Measurements from ENCODE around the gene TPD52L3.

Gene TPD52L3

GRCh38 chr9:6328103-6328502 is at the start of gene TPD52L3:
Gene TPD52L3, plus strand, starts transcription at chr9:6328375. Its CDS starts 221 bp downstream, at chr9:6328596.
- DNase-seq (ENCODE audit: insufficient read length, low spot score) (no peak), FAIRE-seq (no peak)

GRCh38 chr9:6301858-6302257 is 26.3 kb upstream of the TPD52L3 start:
- FAIRE-seq (no peak), DNase-seq (ENCODE audit: insufficient read length, low spot score) (no peak)

GRCh38 chr9:6302417-6302816 is 25.8 kb upstream of the TPD52L3 start:
- no peak for FAIRE-seq
- no peak for DNase-seq (ENCODE audit: insufficient read length, low spot score)

GRCh38 chr9:6304232-6304631 is 23.9 kb upstream of the TPD52L3 start:
- DNase-seq (ENCODE audit: insufficient read length, low spot score) (no peak), FAIRE-seq (no peak)

- DNase-seq (ENCODE audit: insufficient read length, low spot score) = no peak
- FAIRE-seq = peak; percentile 87
Measured at GRCh38 chr9:6305954-6306563, 22.1 kb upstream of the TPD52L3 start.

GRCh38 chr9:6307551-6308096 is 20.6 kb upstream of the TPD52L3 start:
- DNase-seq (ENCODE audit: insufficient read length, low spot score) (no peak), FAIRE-seq (no peak)

GRCh38 chr9:6330958-6331634 is 2.9 kb downstream of the TPD52L3 start:
- no peak for DNase-seq (ENCODE audit: insufficient read length, low spot score)
- FAIRE-seq = no peak

GRCh38 chr9:6334305-6334704 is 6.1 kb downstream of the TPD52L3 start:
- DNase-seq (ENCODE audit: insufficient read length, low spot score) (no peak), FAIRE-seq (peak; percentile 4)

- DNase-seq (ENCODE audit: insufficient read length, low spot score) = no peak
- FAIRE-seq = peak; percentile 8
Measured at GRCh38 chr9:6348766-6349165, 20.6 kb downstream of the TPD52L3 start.

- no peak for DNase-seq (ENCODE audit: insufficient read length, low spot score)
Measured at GRCh38 chr9:6351737-6352136, 23.6 kb downstream of the TPD52L3 start.

GRCh38 chr9:6354072-6354686 is 26.0 kb downstream of the TPD52L3 start:
- DNase-seq (ENCODE audit: insufficient read length, low spot score) = peak; percentile 56

More at GRCh38 chr9:6351737-6352136, 23.6 kb downstream of the TPD52L3 start:
- no peak for FAIRE-seq

GRCh38 chr9:6355728-6356127 is 27.6 kb downstream of the TPD52L3 start:
- FAIRE-seq = no peak
- no peak for DNase-seq (ENCODE audit: insufficient read length, low spot score)

More at GRCh38 chr9:6354072-6354686, 26.0 kb downstream of the TPD52L3 start:
- peak; percentile 97 for FAIRE-seq

- no peak for FAIRE-seq
- DNase-seq (ENCODE audit: insufficient read length, low spot score) = no peak
Measured at GRCh38 chr9:6356441-6356840, 28.3 kb downstream of the TPD52L3 start.

GRCh38 chr9:6356904-6357303 is 28.7 kb downstream of the TPD52L3 start:
- FAIRE-seq (peak; percentile 66), DNase-seq (ENCODE audit: insufficient read length, low spot score) (no peak)

- DNase-seq (ENCODE audit: insufficient read length, low spot score) = no peak
- FAIRE-seq = no peak
Measured at GRCh38 chr9:6367128-6367890, 39.1 kb downstream of the TPD52L3 start.

- no peak for DNase-seq (ENCODE audit: insufficient read length, low spot score)
- no peak for FAIRE-seq
Measured at GRCh38 chr9:6368831-6369230, 40.7 kb downstream of the TPD52L3 start.
